Activated CD4-positive, alpha-beta T cell treated with anti-CD3 and anti-CD28 coated beads, Interleukin-10, Interleukin-2, amounts not matched to agents 100 ng/mL and 50 ng/mL, durations not matched to agents 16 hours and 8 hours (primary cell): ENCODE data around the gene CERS4.
"Not testable (repeated sequence)": the region's sequence is repeated elsewhere in the genome, so short reads cannot be mapped to it uniquely, and the experiment has no call there.

Experiments used
- DNase-seq: peaks from one replicate; pipeline ENCODE4 v3.0.0-alpha.2; 2020

The CERS4 gene

DNA sequence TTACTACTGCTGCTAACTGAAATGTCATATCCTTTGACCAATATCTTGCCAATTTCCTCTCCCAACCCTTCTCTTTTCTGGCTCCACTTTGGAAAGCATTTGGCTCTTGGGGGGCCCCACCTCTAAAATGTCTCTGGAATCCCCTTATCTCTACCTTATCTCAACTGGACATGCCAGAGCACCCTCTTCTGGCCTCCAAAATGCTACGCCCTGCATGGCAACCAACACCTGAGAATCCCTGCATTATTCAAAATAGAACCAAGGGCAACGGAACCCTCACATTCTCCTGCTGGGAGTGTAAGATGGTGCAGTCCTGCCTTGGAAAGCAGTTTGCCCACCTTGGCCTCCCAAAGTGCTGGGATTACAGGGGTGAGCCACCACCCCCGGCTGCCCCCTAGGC is 35.3 kb downstream of the CERS4 start:
- DNase-seq: no peak

DNA sequence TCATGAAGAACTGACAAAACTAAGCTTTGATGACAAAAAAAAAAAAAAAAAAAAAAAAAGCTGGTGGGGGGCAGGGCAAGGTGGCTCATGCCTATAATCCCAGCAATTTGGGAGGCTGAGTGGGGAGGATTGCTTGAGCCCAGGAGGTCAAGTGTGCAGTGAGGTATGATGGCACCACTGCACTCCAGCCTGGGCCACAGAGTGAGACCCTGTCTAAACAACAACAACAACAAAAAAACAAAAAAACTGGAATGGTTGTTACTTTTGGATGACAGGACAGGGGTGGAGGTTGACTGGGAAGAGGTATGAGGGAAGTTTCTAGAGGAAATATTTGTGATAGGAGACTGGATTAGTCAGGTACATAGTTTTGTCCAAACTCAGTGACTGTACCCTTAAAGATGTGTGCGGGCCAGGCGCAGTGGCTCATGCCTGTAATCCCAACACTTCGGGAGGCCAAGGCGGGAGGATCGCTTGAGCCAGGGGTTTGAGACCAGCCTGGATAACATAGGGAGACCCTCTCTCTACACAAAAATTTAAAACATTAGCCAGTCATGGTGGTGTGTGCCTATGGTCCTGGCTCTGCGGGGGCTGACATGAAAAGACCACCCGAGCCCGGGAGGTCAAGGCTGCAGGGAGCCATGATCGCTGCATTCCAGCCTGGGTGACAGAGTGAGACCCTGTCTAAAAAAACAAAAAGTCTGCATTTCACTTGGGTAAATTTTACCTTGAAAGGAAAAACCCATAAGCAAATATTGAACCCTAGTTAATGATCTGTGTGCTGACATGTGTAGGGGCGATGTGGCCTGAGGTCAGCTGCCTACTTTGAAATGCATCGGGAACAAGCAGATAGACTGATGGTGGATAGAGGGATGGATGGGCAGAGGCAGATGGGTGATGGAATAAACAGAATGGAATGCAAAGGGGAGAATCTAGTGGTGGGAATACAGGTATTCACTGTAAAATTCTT is 37.0 kb downstream of the CERS4 start:
- no peak for DNase-seq

DNA sequence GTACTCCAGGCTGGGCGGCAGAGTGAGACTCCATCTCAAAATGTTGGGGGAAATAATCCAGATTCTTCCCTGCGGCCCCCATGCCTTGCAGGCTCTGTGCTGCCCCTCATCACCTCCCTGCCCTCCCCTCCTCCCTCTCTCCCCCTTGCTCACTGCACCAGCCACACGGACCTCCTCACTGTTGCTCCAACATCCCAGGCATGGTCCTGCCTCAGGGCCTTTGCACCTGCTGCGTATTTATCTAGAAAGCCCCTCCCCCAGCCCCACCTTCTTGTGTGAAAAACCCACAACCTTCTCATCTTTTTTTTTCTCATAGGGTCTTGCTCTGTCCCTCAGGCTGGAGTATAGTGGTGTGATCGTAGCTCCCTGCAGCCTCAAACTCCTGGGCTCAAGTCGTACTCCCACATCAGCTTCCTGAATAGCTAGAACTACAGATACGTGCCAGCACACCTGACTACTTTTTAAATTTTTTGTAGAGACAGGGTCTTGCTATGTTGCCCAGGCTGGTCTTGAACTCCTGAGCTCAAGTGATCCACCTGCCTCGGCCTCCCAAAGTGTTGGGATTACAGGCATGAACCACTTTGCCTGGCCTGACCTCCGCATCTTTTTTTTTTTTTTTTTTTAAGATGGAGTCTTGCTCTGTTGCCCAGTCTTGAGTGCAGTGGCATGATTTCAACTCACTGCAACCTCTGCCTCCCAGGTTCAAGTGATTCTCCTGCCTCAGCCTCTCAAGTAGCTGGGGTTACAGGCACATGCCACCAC is 38.1 kb downstream of the CERS4 start:
- DNase-seq: not testable (repeated sequence)

DNA sequence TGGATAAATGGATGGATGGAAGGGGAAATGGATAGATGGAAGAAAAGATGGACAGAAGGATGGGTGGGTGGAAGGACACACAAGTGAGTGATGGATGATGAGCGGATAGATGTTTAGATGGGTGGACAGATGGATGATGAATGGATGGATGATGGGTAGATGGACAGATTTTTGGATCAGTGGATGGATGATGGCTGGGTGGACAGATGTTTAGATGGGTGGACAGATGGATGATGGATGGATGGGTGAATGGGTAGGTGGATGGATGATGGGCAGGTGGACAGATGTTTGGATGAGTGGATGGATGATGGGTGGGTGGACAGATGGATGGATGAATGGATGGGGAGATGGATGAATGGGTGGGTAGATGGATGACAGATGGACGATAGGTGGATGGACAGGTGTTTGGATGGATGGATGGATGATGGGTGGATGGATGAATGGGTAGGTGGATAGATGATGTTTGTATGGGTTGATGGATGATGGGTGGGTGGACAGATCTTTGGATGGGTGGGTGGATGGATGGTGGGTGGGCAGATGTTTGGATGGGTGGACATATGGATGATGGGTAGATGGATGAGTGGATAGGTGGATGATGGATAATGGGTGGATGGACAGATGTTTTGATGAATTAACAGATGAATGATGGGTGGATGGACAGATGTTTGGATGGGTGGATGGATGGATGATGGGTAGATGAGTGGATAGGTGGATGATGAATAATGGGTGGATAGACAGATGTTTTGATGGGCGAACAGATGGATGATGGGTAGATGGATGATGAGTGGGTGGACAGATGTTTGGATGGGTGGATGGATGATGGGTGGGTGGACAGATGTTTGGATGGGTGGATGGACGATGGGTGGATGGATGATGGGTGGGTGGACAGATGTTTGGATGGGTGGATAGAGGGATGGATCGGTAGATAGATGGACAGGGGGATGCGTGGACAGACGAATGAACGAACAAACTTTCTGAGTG is 39.5 kb downstream of the CERS4 start:
- DNase-seq: no peak

DNA sequence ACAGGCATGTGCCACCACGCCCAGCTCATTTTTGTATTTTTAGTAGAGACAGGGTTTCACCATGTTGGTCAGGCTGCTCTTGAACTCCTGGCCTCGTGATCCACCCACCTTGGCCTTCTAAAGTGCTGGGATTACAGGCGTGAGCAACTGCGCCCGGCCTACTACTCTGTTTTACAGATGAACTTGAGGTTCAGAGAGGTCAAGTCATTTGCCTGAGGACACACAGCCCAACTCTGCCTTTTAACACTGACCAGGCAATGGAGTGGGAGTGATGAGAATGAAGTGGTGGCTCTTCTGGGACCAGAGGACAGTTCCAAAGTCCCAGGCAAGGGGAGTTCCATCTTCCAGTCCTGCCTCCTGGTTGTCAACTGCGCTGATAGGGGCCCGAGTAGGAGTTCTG is 41.4 kb downstream of the CERS4 start:
- no peak for DNase-seq

DNA sequence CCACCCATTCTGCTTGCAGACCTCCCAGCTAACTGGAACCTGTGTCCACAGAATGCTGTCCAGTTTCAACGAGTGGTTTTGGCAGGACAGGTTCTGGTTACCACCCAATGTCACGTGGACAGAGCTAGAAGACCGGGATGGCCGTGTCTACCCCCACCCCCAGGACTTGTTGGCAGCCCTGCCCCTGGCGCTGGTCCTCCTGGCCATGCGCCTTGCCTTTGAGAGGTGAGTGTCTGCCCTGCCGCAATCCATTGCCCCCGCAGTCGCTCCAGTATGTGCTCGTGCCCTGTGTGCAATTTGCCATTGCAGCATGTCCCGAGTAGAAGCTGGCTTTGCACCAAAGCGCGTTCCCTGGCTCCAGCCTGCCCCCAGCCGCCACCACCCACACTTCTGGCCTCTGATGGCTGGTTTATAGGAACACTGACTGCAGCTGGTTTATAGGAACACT is 41.9 kb downstream of the CERS4 start:
- no peak for DNase-seq

DNA sequence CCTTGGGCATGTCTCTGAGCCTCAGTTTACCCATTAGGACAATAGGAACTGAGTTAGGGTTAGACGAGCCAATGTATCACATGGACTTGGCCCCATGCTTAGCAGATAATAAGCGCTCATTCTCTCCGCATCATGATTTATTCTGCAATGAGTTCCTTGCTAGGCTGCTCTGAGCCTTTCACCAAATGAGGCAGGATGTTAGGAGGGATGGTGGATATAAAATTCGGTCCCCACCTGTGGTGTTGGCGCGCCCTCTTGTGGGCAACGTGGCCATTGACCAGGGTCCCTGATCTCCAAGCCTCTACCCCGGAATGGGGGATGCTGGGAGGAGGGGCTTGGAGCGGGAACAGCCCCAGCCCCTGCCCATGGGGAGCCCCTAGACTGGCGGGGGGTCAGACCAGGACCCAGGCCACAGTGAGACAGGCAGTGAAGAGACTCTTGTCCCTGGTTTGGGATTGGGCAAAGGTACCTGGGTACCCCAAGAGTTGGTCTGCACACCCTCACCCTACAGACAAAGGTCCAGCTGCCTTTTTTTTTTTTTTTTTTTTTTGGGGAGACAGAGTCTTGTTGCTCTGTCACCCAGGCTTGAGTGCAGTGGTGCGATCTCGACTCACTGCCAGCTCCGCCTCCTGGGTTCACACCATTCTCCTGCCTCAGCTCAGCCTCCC is 43.9 kb downstream of the CERS4 start:
- peak; percentile 85 for DNase-seq

DNA sequence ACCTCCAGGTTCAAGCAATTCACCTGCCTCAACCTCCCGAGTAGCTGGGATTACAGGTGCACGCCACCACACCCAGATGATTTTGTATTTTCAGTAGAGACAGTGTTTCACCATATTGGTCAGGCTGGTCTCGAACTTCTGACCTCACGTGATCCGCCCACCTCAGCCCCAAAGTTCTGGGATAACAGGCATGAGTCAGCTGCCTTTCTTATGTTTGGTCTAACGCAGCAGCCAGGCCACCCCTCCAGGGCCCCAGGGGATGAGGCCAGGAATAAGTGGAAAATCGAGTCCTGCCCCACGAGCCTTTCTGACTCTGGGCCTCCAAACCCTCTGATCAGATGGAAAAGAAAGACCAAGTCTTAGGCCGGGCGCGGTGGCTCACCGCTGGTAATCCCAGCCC is 44.5 kb downstream of the CERS4 start:
- no peak for DNase-seq

DNA sequence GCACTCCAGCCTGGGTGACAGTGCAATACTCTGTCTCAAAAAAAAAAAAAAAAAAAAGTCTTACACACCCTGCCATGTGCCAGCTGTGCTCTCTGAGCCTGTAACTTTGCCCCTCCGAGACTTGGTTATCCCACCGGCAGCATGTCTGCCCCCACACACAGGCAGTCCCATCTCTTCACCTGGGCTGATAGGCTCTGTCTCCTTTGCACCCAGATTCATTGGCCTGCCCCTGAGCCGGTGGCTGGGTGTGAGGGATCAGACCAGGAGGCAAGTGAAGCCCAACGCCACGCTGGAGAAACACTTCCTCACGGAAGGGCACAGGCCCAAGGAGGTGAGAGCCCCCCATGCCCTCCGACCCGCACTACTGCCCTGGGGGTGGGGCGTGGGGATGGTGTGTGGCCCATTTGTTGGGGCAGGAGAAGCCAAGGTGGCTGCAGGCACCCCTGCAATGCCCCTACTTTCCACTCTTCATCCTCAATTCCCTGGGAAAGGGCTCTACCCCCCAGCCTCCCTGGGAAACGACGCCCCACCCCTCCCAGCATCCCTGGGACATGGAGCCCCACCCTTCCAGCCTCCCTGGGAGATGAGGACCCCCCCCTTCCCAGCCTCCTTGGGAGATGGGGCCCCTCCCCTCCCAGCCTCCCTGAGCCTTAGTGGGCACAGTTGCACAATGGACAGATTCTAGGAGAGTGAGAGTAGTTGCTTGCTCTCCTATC is 45.3 kb downstream of the CERS4 start:
- DNase-seq: no peak

DNA sequence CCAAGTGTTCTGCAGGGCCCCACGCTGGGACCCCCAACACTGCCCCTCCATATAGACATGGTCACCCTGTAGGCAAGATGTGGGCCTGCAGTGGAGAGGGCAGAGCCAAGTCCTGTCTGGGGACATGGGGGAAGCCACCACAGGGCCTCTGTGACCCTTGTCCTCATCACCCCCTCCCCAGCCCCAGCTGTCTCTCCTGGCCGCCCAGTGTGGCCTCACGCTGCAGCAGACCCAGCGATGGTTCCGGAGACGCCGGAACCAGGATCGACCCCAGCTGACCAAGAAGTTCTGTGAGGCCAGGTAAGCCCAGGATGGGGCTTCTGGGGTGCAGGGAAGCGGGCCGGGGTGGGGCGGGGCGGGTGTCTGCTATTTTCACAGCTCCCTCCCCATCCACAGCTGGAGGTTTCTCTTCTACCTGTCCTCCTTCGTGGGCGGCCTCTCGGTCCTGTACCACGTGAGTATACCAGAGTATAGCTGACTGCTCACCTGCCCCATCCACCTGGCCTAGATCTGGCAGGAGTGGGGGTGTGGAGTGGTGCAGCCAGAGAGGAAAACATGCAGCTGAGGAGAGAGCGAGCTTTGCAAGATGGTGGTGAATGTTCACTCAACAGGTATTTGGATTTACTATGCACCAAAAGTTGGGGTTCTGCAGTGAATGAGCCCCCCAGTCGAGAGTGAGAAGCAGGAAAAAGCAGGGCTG is 46.4 kb downstream of the CERS4 start:
- no peak for DNase-seq

DNA sequence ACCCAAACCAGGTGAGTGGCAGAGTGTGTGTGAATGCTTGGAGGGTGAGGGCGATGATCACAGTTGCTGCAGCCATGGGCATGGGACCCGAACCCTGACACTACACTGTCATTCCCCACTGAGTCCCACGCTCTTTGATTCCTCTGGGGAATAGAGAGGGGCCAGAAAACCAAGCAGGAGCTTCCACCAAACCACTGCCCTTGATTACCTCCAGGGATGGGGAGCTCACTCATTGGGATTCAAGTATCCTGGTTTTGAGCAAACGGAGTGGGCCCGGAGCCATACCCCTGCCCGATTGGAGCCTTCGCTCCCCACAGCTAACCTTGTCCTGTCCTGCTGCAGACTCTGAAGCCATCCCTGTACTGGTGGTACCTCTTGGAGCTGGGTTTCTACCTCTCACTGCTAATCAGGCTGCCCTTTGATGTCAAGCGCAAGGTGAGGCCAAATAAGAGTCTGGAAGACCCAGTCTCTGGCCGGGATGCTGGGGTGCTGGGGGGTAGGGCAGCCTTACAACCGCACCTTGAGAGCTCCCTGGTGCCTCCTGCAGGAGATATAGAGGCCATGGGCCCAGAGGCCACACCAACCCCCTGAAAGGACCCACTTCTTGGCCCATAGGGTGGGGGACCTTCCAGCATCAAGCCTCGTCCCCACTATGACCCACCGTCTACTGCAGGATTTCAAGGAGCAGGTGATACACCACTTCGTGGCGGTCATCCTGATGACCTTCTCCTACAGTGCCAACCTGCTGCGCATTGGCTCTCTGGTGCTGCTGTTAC is 47.3 kb downstream of the CERS4 start:
- no peak for DNase-seq

DNA sequence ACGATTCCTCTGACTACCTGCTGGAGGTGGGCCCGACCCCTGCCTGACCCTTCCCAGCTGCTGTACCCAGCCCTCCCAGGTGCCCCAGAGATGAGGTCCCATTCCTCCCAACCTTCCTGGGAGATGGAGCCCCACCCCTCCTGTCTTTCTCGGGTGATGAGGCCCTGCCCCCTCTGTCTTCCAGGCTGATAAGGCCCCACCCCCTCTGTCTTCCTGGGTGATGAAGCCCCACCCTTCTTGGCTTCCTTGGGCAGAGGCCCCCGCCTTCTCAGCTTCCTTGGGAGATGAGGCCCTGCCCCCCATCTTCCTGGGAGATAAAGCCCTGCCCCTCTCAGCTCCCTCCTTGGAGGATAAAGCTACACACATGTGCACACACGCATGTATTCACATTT is 47.9 kb downstream of the CERS4 start:
- no peak for DNase-seq

DNA sequence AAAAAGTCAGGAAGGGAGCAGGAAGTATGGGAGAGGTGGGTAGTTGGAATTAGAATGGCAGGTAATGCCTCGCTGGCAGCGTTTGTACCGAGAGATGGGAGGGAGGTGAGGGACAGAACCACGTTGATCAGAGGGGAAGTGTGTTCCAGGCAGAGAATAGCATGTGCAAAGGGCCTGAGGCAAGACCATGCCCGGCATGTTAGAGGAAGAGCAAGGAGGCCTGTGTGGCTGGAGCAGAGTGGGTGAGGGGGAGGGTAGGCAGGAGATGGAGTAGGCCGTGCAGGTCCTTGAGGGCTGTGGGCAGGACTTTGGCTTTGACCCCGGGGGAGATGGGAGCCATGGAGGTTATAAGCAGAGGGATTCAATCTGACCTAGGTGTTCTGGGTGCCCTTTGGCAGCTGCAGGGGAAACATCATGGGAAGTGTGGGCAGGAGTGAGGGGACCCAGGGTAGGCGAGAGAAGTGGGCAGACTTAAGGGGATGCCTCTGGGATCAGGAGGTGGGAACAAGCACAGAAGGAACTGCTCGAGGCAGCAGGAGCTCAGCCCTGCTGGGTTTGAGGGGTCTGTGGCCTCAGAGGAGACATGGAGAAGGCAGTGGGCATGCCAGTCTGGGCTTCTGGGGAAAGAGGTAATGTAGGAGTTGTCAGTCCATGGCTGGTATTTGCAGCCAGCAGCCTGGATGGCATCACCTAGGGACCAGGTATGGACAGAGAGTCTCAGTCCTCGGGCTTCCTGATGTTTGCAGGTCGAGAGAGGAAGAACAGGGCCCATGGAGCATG is 50.2 kb downstream of the CERS4 start:
- no peak for DNase-seq

DNA sequence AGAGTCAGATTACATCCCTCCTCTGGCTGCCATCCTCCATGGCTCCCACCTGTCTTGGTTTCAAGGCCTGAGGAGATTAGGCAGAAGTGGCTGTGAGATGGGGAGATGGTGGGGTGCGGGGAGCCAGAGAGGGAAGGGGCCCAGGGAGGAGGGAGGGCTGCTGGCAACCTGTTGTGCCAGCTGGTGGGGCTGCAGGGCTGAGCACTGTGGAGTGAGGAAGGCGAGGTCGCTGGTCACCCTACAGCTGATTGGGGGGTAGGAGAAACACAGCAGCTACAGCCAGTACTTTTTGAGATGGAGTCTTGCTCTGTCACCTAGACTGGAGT is 50.7 kb downstream of the CERS4 start:
- DNase-seq: no peak

DNA sequence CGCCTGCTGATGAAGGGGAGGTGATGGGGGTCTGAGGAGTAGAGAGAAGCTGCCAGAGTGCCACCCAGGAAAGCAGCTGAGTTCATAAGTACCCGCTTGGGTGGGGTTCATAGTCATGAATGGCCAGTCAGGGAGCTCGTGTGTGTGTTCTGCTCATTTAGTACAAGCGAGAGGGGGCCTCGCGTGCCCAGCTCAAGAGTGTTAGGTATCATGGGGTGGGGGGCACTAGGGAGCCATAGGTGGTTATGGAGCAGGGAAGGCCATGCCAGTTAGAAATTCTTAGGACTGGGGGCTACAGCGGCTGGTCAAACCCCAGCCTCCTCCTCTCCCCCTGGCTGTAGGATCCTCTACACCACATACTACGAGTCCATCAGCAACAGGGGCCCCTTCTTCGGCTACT is 52.2 kb downstream of the CERS4 start:
- DNase-seq: no peak

DNA sequence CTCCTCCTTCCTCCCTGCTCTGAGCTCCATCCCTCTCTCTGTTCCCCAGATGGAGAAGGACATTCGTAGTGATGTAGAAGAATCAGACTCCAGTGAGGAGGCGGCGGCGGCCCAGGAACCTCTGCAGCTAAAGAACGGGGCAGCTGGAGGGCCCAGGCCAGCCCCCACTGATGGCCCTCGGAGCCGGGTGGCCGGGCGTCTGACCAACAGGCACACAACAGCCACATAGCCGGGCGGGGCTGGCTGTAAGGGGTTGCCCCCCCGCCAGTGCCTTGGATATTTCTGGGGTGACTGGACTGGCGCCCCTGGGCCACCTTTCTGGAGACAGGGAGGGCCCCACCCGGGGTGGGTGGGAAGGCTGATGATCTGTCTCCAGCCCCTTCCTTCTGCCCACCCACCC is 52.7 kb downstream of the CERS4 start:
- DNase-seq: no peak

DNA sequence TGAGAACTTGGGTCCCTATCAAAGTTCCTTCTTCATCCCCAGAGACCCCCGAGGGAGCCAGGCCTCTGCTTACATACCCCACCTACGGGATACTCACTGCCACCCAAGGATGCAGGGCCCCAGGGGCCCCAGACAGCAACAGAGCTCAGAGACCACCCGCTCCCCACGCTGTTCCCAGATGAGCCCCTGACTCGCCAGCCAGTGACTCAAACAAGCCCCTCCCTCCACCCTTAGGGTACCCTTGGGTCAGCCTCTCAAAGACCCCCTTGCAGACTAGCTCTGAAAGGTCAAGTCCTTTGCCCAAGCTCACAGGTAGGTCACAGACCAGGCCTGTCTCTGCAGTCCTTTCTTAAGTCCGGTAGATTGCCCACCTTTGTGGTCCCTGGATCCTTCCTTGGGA is 53.3 kb downstream of the CERS4 start:
- DNase-seq: no peak

DNA sequence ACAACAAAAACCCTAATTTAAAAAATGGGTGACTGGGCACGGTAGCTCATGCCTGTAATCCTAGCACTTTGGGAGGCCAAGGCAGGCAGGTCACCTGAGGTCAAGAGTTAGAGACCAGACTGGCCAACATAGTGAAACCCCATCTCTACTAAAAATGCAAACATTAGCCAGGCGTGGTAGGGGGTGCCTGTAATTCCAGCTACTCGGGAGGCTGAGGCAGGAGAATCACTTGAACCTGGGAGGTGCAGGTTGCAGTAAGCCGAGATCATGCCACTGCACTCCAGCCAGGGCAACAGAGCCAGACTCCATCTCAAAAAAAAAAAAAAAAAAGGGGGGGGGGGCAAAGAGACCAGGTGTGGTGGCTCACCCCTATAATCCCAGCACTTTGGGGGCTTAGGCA is 55.1 kb downstream of the CERS4 start:
- DNase-seq: not testable (repeated sequence)

DNA sequence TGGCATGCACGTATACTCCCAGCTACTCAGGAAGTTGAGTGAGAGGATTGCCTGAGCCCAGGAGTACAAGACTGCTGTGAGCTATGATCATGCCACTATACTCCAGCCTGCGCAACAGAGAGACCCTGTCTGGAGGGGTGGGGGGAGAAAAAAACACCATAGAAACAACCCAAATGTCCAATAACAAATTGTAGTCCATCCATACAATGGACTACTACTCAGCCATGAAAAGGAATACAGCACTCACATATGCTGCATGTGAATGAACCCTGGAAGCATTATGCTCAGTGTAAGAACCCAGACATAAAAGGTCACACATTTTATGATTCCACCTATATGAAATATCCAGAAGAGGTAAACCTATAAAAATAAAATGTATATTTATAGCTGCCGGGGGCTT is 56.7 kb downstream of the CERS4 start:
- no peak for DNase-seq
